Tibial artery (tissue), 4 donors: Measurements from ENCODE around the gene ZNF564.
"Not testable (repeated sequence)": the region's sequence is repeated elsewhere in the genome, so short reads cannot be mapped to it uniquely, and the experiment has no call there.

ENCODE experiments used
- DNase-seq, 2 donors: peaks; one replicate each; pipeline ENCODE4 v3.0.0-alpha.2; 2019
- H3K27ac ChIP-seq, 2 donors: fragments of 200-600 bp; sonication (generic) in 1 of 2; 1 replicate in 1 of 2; 2 replicates in 1 of 2; pipeline ENCODE4 v1.5.1; 2018 to 2019; ENCODE audit warnings: mild to moderate bottlenecking in 1 of 2
- H3K27me3 ChIP-seq, 2 donors: fragments of 200-600 bp; sonication (generic) in 1 of 2; one replicate each; pipeline versions ENCODE4 v1.5.1 to v1.6.0; 2016 to 2019
- H3K36me3 ChIP-seq, 3 donors: fragments of 200-600 bp; sonication (generic) in 2 of 3; one replicate each; pipeline ENCODE4 v1.5.1; 2016 to 2019; ENCODE audit warnings: mild to moderate bottlenecking in 2 of 3
- H3K4me1 ChIP-seq, 4 donors: fragments of 200-600 bp; sonication (generic) in 2 of 4; 1 replicate in 3 of 4; 2 replicates in 1 of 4; pipeline ENCODE4 v1.5.1; 2016 to 2019
- H3K4me3 ChIP-seq, 2 donors: fragments of 200-600 bp; sonication (generic) in 1 of 2; 1 replicate in 1 of 2; 2 replicates in 1 of 2; pipeline ENCODE4 v1.5.1; 2018 to 2019; ENCODE audit warnings: mild to moderate bottlenecking in 2 of 2
- H3K9me3 ChIP-seq, 3 donors: fragments of 200-600 bp; sonication (generic) in 1 of 3; one replicate each; pipeline ENCODE4 v1.5.1; 2016 to 2019
- intact Hi-C: fragments of 100-400 bp; cut with DNase I; formaldehyde crosslinking; loops from one replicate; pipeline ENCODE4 v1.15.0; 2023; ENCODE audit warnings: low total_unique reads
- TF ChIP-seq, protein P1 (sequence below), 2 experiments: fragments of 200-600 bp in 1 of 2; fragments of 450-650 bp in 1 of 2; IDR thresholded peaks; one replicate each; pipeline ENCODE4 v1.5.1; 2017 to 2019; ENCODE audit warnings: antibody characterized with exemption in 2 of 2, mild to moderate bottlenecking in 1 of 2, moderate library complexity in 1 of 2

Gene ZNF564

DNA sequence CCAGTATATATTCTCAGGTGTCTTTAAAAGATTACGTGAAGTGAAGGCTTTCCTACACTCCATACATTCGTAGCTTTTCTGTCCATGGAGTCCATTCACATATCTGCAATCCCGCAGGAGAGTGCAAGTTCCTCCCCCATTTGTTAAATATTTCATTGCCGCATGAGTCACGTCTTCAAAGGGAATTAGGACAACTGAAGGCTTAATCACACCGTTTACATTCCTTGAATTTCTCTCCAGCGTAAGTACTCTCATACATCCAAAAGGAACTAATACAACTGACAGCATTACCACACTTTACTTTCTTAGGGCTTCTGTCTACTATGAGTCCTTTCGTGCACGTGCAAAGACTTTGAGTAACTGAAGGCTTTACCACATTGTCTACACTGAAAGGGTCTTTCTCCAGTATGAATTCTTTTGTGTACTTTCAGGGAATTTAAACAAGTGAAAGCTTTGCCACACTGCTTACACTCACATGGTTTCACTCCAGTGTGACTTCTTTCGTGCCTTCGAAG lies 29.0 kb upstream of the ZNF564 start:
- H3K9me3 ChIP-seq = peaks cover 0 to 36% (median 16%) of the 10 kb centered on the region in 3 donors
- TF ChIP-seq, protein P1, sequence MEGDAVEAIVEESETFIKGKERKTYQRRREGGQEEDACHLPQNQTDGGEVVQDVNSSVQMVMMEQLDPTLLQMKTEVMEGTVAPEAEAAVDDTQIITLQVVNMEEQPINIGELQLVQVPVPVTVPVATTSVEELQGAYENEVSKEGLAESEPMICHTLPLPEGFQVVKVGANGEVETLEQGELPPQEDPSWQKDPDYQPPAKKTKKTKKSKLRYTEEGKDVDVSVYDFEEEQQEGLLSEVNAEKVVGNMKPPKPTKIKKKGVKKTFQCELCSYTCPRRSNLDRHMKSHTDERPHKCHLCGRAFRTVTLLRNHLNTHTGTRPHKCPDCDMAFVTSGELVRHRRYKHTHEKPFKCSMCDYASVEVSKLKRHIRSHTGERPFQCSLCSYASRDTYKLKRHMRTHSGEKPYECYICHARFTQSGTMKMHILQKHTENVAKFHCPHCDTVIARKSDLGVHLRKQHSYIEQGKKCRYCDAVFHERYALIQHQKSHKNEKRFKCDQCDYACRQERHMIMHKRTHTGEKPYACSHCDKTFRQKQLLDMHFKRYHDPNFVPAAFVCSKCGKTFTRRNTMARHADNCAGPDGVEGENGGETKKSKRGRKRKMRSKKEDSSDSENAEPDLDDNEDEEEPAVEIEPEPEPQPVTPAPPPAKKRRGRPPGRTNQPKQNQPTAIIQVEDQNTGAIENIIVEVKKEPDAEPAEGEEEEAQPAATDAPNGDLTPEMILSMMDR (IDR thresholded peaks at IDR 0.05) = no peak
- H3K36me3 ChIP-seq = peaks cover 44 to 81% (median 70%) of the 10 kb centered on the region in 3 donors

DNA sequence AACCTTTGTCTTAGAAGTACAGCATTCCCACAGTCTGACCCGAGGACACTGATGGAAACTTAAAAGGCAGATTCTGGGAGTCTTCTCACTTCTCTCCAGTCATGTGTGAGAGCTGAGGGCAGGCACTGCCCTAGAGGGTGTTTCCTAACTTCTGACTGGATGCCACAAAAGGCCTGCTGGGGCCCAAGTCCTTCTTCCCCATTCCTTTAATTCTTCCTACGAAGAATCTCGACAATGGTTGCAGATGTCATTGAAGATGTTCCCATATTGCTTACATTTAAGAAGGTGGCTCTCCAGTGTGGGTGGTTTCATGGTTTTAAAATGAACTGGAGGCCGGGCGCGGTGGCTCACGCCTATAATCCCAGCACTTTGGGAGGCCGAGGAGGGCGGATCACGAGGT lies 27.4 kb upstream of the ZNF564 start:
- Histone ChIP-seq H3K27ac (no peak overlapping the region), H3K36me3 (peaks cover 44 to 77% (median 62%) of the 10 kb centered on the region in 3 donors), H3K4me3 (no peak overlapping the region), H3K27me3 (no peaks in the 10 kb centered on the region), H3K9me3 (peaks cover 0 to 36% (median 16%) of the 10 kb centered on the region in 3 donors), H3K4me1 (no peaks in the 10 kb centered on the region)
- intact Hi-C loops = no loop called here
- DNase-seq = no peak
- TF ChIP-seq, protein P1 (IDR thresholded peaks at IDR 0.05) = no peak

More for the DNA sequence above, 29.0 kb upstream of the ZNF564 start:
- Histone ChIP-seq H3K4me3 (no peak overlapping the region), H3K27ac (no peak overlapping the region), H3K4me1 (no peaks in the 10 kb centered on the region), H3K27me3 (no peaks in the 10 kb centered on the region)
- intact Hi-C loops = no loop called here
- DNase-seq = no peak

DNA sequence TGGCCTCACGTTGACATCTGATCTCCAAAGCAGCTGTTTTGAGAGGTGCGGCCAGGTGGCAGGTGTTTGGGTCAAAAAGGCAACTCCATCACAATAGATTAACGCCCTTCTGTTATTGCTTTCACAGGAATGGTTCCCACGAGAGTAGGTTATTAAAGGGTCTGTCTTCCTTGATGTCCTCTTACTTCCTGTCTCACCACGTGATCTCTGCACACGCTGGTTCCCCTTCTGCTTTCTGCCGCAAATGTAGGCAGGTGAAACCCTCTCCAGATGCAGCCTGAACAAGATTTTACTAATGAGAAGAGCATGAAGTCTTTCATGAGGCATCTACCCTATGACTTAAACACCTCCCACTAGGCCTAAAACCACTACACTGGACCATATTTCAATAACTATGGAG lies 22.8 kb upstream of the ZNF564 start:
- no peak for DNase-seq
- no peak overlapping the region for H3K4me3 ChIP-seq
- H3K27me3 ChIP-seq = no peaks in the 10 kb centered on the region
- intact Hi-C loops = no loop called here
- no peaks in the 10 kb centered on the region for H3K4me1 ChIP-seq
- TF ChIP-seq, protein P1 (IDR thresholded peaks at IDR 0.05) = no peak
- peaks cover 4 to 33% (median 19%) of the 10 kb centered on the region in 3 donors for H3K36me3 ChIP-seq
- H3K9me3 ChIP-seq = peaks cover 0 to 7% (median 0%) of the 10 kb centered on the region in 3 donors
- no peak overlapping the region for H3K27ac ChIP-seq

DNA sequence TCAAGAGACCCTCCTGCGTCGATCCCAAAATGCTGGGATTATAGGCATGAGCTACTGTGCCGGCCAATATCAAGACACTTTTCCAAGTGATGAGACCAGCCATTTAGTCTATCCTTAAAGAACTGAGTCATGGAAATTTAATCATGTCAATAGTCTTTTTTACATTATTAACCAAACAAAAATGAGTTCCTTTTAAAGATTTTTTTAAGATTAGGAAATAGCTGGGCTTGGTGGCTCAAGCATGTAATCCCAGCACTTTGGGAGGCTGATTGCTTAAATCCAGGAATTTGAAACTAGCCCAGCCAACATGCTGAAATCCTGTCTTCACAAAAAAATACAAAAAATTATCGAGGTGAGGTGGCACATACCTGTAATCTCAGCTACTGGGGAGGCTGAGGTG lies 16.7 kb upstream of the ZNF564 start:
- TF ChIP-seq, protein P1 (IDR thresholded peaks at IDR 0.05) = no peak
- H3K36me3 ChIP-seq = no peaks in the 10 kb centered on the region
- DNase-seq = no peak
- H3K27ac ChIP-seq = no peak overlapping the region
- no peak overlapping the region for H3K4me3 ChIP-seq
- H3K9me3 ChIP-seq = no peaks in the 10 kb centered on the region
- no peaks in the 10 kb centered on the region for H3K27me3 ChIP-seq
- peaks cover 0 to 8% (median 5%) of the 10 kb centered on the region in 4 donors for H3K4me1 ChIP-seq
- intact Hi-C loops = loop anchor here (10.0 kb wide), 1 partner anchor 107 kb away; no protein-coding TSS in a partner anchor

DNA sequence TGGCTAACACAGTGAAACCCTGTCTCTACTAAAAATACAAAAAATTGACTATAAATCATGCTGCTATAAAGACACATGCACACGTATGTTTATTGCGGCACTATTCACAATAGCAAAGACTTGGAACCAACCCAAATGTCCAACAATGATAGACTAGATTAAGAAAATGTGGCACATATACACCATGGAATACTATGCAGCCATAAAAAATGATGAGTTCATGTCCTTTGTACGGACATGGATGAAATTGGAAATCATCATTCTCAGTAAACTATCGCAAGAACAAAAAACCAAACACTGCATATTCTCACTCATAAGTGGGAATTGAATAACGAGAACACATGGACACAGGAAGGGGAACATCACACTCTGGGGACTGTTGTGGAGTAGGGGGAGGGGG lies 15.1 kb upstream of the ZNF564 start:
- intact Hi-C loops = loop anchor here (10.0 kb wide), 1 partner anchor 108 kb away; no protein-coding TSS in a partner anchor
- H3K9me3 ChIP-seq = not testable (repeated sequence)

DNA sequence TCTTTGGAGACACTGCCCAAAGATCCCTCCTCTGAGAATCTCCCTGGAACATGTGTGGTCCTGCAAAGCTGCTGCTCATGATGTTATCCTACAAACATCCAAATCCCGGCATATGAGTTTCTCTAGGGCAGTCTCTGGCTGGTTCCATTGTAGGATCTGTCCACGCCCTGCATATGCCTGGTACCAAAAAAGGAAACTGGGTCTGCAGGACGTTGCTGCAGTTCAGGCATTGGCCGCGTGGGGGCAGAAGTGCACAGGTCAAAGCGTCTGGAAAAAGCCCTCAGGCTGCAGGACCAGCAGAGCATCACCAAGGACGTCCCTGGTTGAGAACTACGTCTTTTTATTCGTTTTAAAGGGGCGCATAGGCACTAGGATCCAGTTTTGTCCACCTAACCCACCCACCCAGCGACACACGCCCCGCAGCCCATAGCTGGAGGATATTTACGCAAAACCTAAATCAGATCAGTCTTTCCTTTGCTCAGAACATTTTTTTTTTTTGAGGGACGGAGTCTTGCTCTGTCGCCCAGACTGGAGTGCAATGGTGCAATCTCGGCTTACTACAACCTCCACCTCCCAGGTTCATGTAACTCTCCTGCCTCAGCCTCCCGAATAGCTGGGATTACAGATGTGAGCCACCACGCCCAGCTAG lies 12.9 kb upstream of the ZNF564 start:
- peak; percentile 91 to 94 for DNase-seq
- Histone ChIP-seq H3K4me3 (no peak overlapping the region), H3K27me3 (no peaks in the 10 kb centered on the region), H3K9me3 (no peaks in the 10 kb centered on the region), H3K27ac (peak overlapping the region in 1 of 2 donors; percentile 29), H3K4me1 (peaks cover 0 to 8% (median 5%) of the 10 kb centered on the region in 4 donors), H3K36me3 (no peaks in the 10 kb centered on the region)
- TF ChIP-seq, protein P1 (IDR thresholded peaks at IDR 0.05) = peak; percentile 91 to 94
- intact Hi-C loops = loop anchor here (10.0 kb wide), 1 partner anchor 111 kb away; no protein-coding TSS in a partner anchor

More for the DNA sequence above, 15.1 kb upstream of the ZNF564 start:
- not testable (repeated sequence) for H3K27me3 ChIP-seq, H3K36me3 ChIP-seq, DNase-seq, H3K27ac ChIP-seq, H3K4me1 ChIP-seq, H3K4me3 ChIP-seq
